IMR-90 (cell line): ENCODE data around the gene CHDH. TPM values are rescaled to one million over a fixed set of nuclear protein-coding genes. Genes with fewer than 3 reads are reported as not detected.
A peak's percentile ranks its signal among the peaks of the same experiment; 100 is the strongest.

Experiments used
- ATAC-seq: fragments of 200-7000 bp; cut with Tn5 transposase; 2 replicates; pipeline ENCODE4 v1.9.1; 2020; ENCODE audit warnings: low read depth, mild to moderate bottlenecking, moderate library complexity
- BruUV-seq: library from RNA; stranded (reverse); fragments of 400-500 nt; replicated peaks from 2 replicates; lab custom pipeline; 2021; lab: Mats Ljungman, UMichigan
- CTCF ChIA-PET: fragments of 300-600 bp; formaldehyde crosslinking; extraction: SDS; loops from one replicate; lab custom pipeline; 2021; ENCODE audit warnings: antibody characterized with exemption; lab: Yijun Ruan, JAX
- POLR2A ChIA-PET: fragments of 300-600 bp; sonication (Branson Sonifier 250); formaldehyde crosslinking; loops from one replicate; lab custom pipeline; 2022; ENCODE audit warnings: antibody characterized with exemption; ENCODE audit not compliant: unreplicated experiment; lab: Charles Lee
- DNase-seq: peaks from one replicate; pipeline ENCODE4 v3.0.0; 2013
- H2AFZ ChIP-seq: replicated peaks from 2 replicates; pipeline ENCODE3; 2013; ENCODE audit warnings: low read length, mild to moderate bottlenecking; ENCODE audit not compliant: poor library complexity
- H2AK5ac ChIP-seq: 2 replicates; pipeline ENCODE4 v1.6.1; 2013; ENCODE audit warnings: low read depth, low read length, inconsistent platforms
- H2AK9ac ChIP-seq: replicated peaks from 2 replicates; pipeline ENCODE3; 2013; ENCODE audit warnings: mild to moderate bottlenecking, low read depth, low read length, moderate library complexity; ENCODE audit not compliant: poor library complexity
- H2BK120ac ChIP-seq: 2 replicates; pipeline ENCODE4 v1.6.1; 2013; ENCODE audit warnings: low read depth, low read length, inconsistent platforms
- H2BK15ac ChIP-seq: 3 replicates; pipeline ENCODE4 v1.6.1; 2013; ENCODE audit warnings: low read depth, low read length, inconsistent platforms
- H2BK20ac ChIP-seq: 2 replicates; pipeline ENCODE4 v1.6.1; 2013; ENCODE audit warnings: low read depth, mild to moderate bottlenecking, inconsistent platforms, low read length, moderate library complexity
- H2BK5ac ChIP-seq: 2 replicates; pipeline ENCODE4 v1.6.1; 2013; ENCODE audit warnings: mild to moderate bottlenecking, low read depth, low read length, inconsistent platforms; ENCODE audit not compliant: poor library complexity, severe bottlenecking
- H3K14ac ChIP-seq: replicated peaks from 2 replicates; pipeline ENCODE4 v1.6.1; 2013; ENCODE audit warnings: low read depth, low read length, inconsistent platforms
- H3K18ac ChIP-seq: 2 replicates; pipeline ENCODE4 v1.6.1; 2013; ENCODE audit warnings: low read depth, low read length, control low read depth
- H3K23ac ChIP-seq: 2 replicates; pipeline ENCODE4 v1.6.1; 2013; ENCODE audit warnings: low read depth, low read length, inconsistent platforms
- H3K27ac ChIP-seq: 2 replicates; pipeline ENCODE4 v1.5.1; 2013; ENCODE audit warnings: mild to moderate bottlenecking, control low read depth, low read length; ENCODE audit not compliant: insufficient read depth
- H3K27me3 ChIP-seq: 2 replicates; pipeline ENCODE4 v1.6.1; 2013; ENCODE audit warnings: low read length; ENCODE audit not compliant: control insufficient read depth, insufficient read depth
- H3K36me3 ChIP-seq: 2 replicates; pipeline ENCODE4 v1.6.1; 2013; ENCODE audit warnings: low read length, mixed read lengths; ENCODE audit not compliant: control insufficient read depth, insufficient read depth
- H3K4ac ChIP-seq: 2 replicates; pipeline ENCODE4 v1.6.1; 2013; ENCODE audit warnings: low read depth, low read length, inconsistent platforms
- H3K4me1 ChIP-seq: 2 replicates; pipeline ENCODE4 v1.6.1; 2013; ENCODE audit warnings: low read length, mixed read lengths; ENCODE audit not compliant: control insufficient read depth, insufficient read depth
- H3K4me2 ChIP-seq: 2 replicates; pipeline ENCODE4 v1.6.1; 2013; ENCODE audit warnings: low read depth, mild to moderate bottlenecking, control low read depth, low read length, moderate library complexity
- H3K4me3 ChIP-seq: 2 replicates; pipeline ENCODE4 v1.5.1; 2013; ENCODE audit warnings: low read depth, mild to moderate bottlenecking, control low read depth, low read length, moderate library complexity; ENCODE audit not compliant: insufficient read depth
- H3K56ac ChIP-seq: 2 replicates; pipeline ENCODE4 v1.6.1; 2013; ENCODE audit warnings: low read length, inconsistent platforms; ENCODE audit not compliant: insufficient read depth; ENCODE audit errors: extremely low read depth
- H3K79me1 ChIP-seq, 2 experiments: 2 replicates each; pipeline ENCODE4 v1.6.1; 2013; ENCODE audit warnings: low read length in 2 of 2, inconsistent platforms in 1 of 2, low read depth in 1 of 2
- H3K9ac ChIP-seq: 2 replicates; pipeline ENCODE4 v1.6.1; 2013; ENCODE audit warnings: low read depth, low read length, control low read depth
- H3K9me1 ChIP-seq: 2 replicates; pipeline ENCODE4 v1.6.1; 2013; ENCODE audit warnings: low read length, inconsistent platforms; ENCODE audit not compliant: insufficient read depth
- H3K9me3 ChIP-seq: 2 replicates; pipeline ENCODE4 v1.6.1; 2013; ENCODE audit warnings: low read length; ENCODE audit not compliant: control insufficient read depth, insufficient read depth
- H4K20me1 ChIP-seq: 2 replicates; pipeline ENCODE4 v1.6.1; 2013; ENCODE audit warnings: low read length, inconsistent platforms; ENCODE audit not compliant: insufficient read depth
- H4K5ac ChIP-seq: 2 replicates; pipeline ENCODE4 v1.6.1; 2013; ENCODE audit warnings: mild to moderate bottlenecking, low read depth, low read length, control low read depth
- H4K8ac ChIP-seq, 2 experiments: 2 replicates each; pipeline ENCODE4 v1.6.1; 2013; ENCODE audit warnings: low read depth in 2 of 2, low read length in 2 of 2, control low read depth in 1 of 2, inconsistent platforms in 1 of 2
- H4K91ac ChIP-seq: 2 replicates; pipeline ENCODE4 v1.6.1; 2013; ENCODE audit warnings: low read depth, low read length, inconsistent platforms; ENCODE audit not compliant: insufficient read depth
- BHLHE40 ChIP-seq: fragments of 150-350 bp; IDR thresholded peaks from 2 replicates; pipeline ENCODE4 v1.6.1; 2016; ENCODE audit warnings: mild to moderate bottlenecking, low read depth, low read length
- CEBPB ChIP-seq: IDR thresholded peaks from 2 replicates; pipeline ENCODE4 v1.6.1; 2012; ENCODE audit warnings: low read depth, low read length, improper control_type of control experiment
- CHD1 ChIP-seq: IDR thresholded peaks from 2 replicates; pipeline ENCODE4 v1.6.1; 2012; ENCODE audit warnings: low read depth, low read length, improper control_type of control experiment
- CTCF ChIP-seq: conservative IDR thresholded peaks from 2 replicates; pipeline ENCODE4 v1.5.1; 2012; ENCODE audit warnings: mild to moderate bottlenecking, low read depth, low read length, improper control_type of control experiment
- ELK1 ChIP-seq: fragments of 150-350 bp; IDR thresholded peaks from 2 replicates; pipeline ENCODE4 v1.6.1; 2016; ENCODE audit warnings: low read depth, mild to moderate bottlenecking, low read length, moderate library complexity, borderline replicate concordance
- FOS ChIP-seq: fragments of 150-350 bp; IDR thresholded peaks from 2 replicates; pipeline ENCODE4 v1.6.1; 2016; ENCODE audit warnings: low read depth, low read length
- MAFK ChIP-seq: IDR thresholded peaks from 2 replicates; pipeline ENCODE4 v1.6.1; 2012; ENCODE audit warnings: low read depth, low read length, improper control_type of control experiment
- MAZ ChIP-seq: IDR thresholded peaks from 2 replicates; pipeline ENCODE4 v1.6.1; 2012; ENCODE audit warnings: low read depth, mild to moderate bottlenecking, low read length, improper control_type of control experiment, moderate library complexity, borderline replicate concordance
- MXI1 ChIP-seq: IDR thresholded peaks from 2 replicates; pipeline ENCODE4 v1.6.1; 2012; ENCODE audit warnings: low read depth, mild to moderate bottlenecking, low read length, moderate library complexity, borderline replicate concordance
- NFE2L2 ChIP-seq: fragments of 150-350 bp; IDR thresholded peaks from 2 replicates; pipeline ENCODE4 v1.6.1; 2016; ENCODE audit warnings: low read depth, mild to moderate bottlenecking, low read length
- POLR2A ChIP-seq: IDR thresholded peaks from 2 replicates; pipeline ENCODE4 v1.6.1; 2012; ENCODE audit warnings: mild to moderate bottlenecking, low read depth, low read length
- RAD21 ChIP-seq: IDR thresholded peaks from 2 replicates; pipeline ENCODE4 v1.6.1; 2012; ENCODE audit warnings: low read length, improper control_type of control experiment
- USF2 ChIP-seq: fragments of 150-350 bp; IDR thresholded peaks from 2 replicates; pipeline ENCODE4 v1.6.1; 2017; ENCODE audit warnings: mild to moderate bottlenecking, antibody characterized with exemption, low read length, low read depth
- WGBS, 2 experiments: methylation state at CpG; one replicate each; pipeline versions ENCODE4 v1.1.5 to v1.1.7; 2013; ENCODE audit warnings: missing lambda C conversion rate in 2 of 2; ENCODE audit not compliant: insufficient read length in 1 of 2; ENCODE audit errors: extremely low coverage in 2 of 2; 5-methylcytosine and 5-hydroxymethylcytosine counted together
- dilution Hi-C: fragments of 300-500 bp; cut with HindIII; formaldehyde crosslinking; loops from one replicate; pipeline ENCODE4 v1.14.3; 2018; ENCODE audit warnings: low sequenced_read_pairs; ENCODE audit not compliant: unreplicated experiment
- in situ Hi-C: fragments of 300-500 bp; cut with MboI; formaldehyde crosslinking; loops from 3 replicates; pipeline ENCODE4 v1.14.3; 2019; ENCODE audit warnings: low sequenced_read_pairs, inconsistent platforms, mixed read lengths
- intact Hi-C: fragments of 100-400 bp; cut with micrococcal nuclease; formaldehyde crosslinking; loops from 2 replicates; pipeline ENCODE4 v1.10.0; 2022
- polyA plus RNA-seq, 3 experiments: library from polyadenylated mRNA; depleted of rRNA; stranded (reverse); fragments of >200 nt; gene quantifications; 2 replicates each; pipeline ENCODE4 v1.2.3, GENCODE V29; 2012; ENCODE audit warnings: low replicate concordance in 1 of 3
- total RNA-seq: library from RNA; depleted of rRNA; stranded (reverse); fragments of >200 nt; gene quantifications from 2 replicates; pipeline ENCODE4 v1.2.3, GENCODE V29; 2012

The CHDH gene
- total and polyA plus RNA-seq, 2 of the 4 experiments (the other 2 are of a cell fraction) = under 0.01 to 0.19 TPM

- no peak for TF ChIP-seq CTCF
These were observed 23.9 kb downstream of the CHDH start (continued) for GRCh38 chr3:53822331-53822741.

GRCh38 chr3:53821631-53822121 lies 24.5 kb downstream of the CHDH start:
- H3K79me1 ChIP-seq = no peaks in the 10 kb centered on the region
- no peak overlapping the region for H2BK15ac ChIP-seq
- in situ Hi-C loops = no loop called here
- no peak overlapping the region for H4K5ac ChIP-seq
- peaks cover 2% of the 10 kb centered on the region; the same call in 1 of the 2 replicates for H3K27me3 ChIP-seq
- BruUV-seq = no TSS peak
- no peak overlapping the region for H3K4me2 ChIP-seq
- no peak overlapping the region for H3K9ac ChIP-seq
- ChIA-PET POLR2A (no interaction called here), CTCF (no interaction called here)
- no peak overlapping the region for H2AK9ac ChIP-seq
- no peak overlapping the region for H4K8ac ChIP-seq
- ATAC-seq (no peak), DNase-seq (peak; percentile 22)
- H3K9me3 ChIP-seq = no peaks in the 10 kb centered on the region
- WGBS, 2 experiments = no CpG with 5 or more reads among the region's 5 CpGs
- no peak overlapping the region for H3K14ac ChIP-seq
- no peak overlapping the region for H2BK20ac ChIP-seq
- no peak overlapping the region for H3K56ac ChIP-seq
- no peak overlapping the region for H3K4me3 ChIP-seq
- no peak overlapping the region for H2BK120ac ChIP-seq
- H4K20me1 ChIP-seq = no peaks in the 10 kb centered on the region
- H3K4me1 ChIP-seq = no peaks in the 10 kb centered on the region
- no peaks in the 10 kb centered on the region for H3K36me3 ChIP-seq
- H2BK5ac ChIP-seq = no peak overlapping the region
- dilution Hi-C loops = no loop called here
- H3K4ac ChIP-seq = no peak overlapping the region
- no peak overlapping the region for H2AK5ac ChIP-seq
- peak overlapping the region; percentile 39 for H2AFZ ChIP-seq
- H3K9me1 ChIP-seq = no peaks in the 10 kb centered on the region
- no peak overlapping the region for H3K18ac ChIP-seq
- H4K91ac ChIP-seq = no peak overlapping the region
- intact Hi-C loops = no loop called here
- no peak overlapping the region for H3K27ac ChIP-seq
- H3K23ac ChIP-seq = no peak overlapping the region
- TF ChIP-seq BHLHE40 = no peak
- no peak for TF ChIP-seq ELK1
- no peak for TF ChIP-seq NFE2L2
- no peak for TF ChIP-seq MXI1
- TF ChIP-seq POLR2A = no peak
- TF ChIP-seq MAZ = no peak
- no peak for TF ChIP-seq RAD21
- TF ChIP-seq MAFK = no peak
- TF ChIP-seq CEBPB = no peak
- TF ChIP-seq FOS = no peak
- TF ChIP-seq CHD1 = no peak
- TF ChIP-seq USF2 = no peak
